ENCODE measurements around the gene VIPR1. TPM values are rescaled to one million over a fixed set of nuclear protein-coding genes. Genes with fewer than 3 reads are reported as not detected.

The VIPR1 gene
- total RNA-seq, 1 experiment from 2014 or later, result 9.4 TPM

DNA sequence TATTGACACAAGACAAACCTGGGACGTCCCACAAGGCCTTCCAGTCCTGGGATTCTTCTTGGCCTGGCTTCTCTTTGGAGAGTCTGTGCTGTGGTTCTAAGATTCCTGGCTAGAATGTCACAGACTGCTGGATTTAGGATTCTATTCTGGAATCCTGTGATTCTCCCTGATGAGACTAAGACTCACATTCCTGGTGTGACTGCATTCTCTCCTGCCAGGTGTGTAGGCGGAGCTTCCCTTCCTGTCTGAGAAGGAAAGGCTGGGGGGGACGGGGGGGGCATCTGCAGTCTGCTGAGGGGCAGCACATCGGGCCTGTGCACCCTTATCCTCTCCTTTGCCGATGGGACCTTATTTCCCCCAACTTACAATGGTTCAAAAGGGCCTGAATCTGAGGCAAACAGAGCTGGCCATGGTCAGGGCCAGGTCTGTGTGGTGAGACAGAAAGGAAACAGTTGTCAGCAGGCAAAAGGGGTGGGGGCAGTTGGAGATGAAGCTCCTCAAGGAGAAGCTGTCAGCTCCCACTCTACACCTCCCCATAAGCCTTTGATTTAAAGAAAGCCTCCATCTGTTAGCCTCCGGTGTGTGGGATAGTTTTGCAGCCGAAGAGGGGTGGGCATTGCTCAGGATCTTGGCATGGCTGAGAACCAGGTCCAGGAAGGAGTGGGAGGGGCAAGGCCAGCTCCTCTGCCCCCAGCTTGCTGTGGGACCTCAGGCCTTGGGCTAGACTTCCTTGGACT, 30.9 kb downstream of the VIPR1 start (continued):
- TF ChIP-seq, protein P1, sequence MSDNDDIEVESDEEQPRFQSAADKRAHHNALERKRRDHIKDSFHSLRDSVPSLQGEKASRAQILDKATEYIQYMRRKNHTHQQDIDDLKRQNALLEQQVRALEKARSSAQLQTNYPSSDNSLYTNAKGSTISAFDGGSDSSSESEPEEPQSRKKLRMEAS (CRISPR knock-in tag; IDR thresholded peaks at IDR 0.05), result no peak
- no peak for TF ChIP-seq ZNF423 (CRISPR knock-in tag; IDR thresholded peaks at IDR 0.05)

DNA sequence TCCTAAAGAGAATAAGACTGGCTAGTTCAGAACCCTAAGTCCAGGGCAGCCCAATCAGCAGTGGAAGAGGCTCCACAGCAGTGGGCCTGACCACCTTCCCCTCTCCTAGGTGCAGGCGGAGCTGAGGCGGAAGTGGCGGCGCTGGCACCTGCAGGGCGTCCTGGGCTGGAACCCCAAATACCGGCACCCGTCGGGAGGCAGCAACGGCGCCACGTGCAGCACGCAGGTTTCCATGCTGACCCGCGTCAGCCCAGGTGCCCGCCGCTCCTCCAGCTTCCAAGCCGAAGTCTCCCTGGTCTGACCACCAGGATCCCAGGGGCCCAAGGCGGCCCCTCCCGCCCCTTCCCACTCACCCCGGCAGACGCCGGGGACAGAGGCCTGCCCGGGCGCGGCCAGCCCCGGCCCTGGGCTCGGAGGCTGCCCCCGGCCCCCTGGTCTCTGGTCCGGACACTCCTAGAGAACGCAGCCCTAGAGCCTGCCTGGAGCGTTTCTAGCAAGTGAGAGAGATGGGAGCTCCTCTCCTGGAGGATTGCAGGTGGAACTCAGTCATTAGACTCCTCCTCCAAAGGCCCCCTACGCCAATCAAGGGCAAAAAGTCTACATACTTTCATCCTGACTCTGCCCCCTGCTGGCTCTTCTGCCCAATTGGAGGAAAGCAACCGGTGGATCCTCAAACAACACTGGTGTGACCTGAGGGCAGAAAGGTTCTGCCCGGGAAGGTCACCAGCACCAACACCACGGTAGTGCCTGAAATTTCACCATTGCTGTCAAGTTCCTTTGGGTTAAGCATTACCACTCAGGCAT, 33.7 kb downstream of the VIPR1 start:
- CTCF ChIA-PET, result interaction anchor here (0.5 to 3.5 kb wide), 38 partner anchors 9 to 511 kb away, joined by 3 to 40 read pairs (median 5); partner anchors contain the start of genes SEC22C and VIPR1
- H3K4me3 Mint-ChIP-seq, result no peak overlapping the region
- TF ChIP-seq E2F5 (CRISPR knock-in tag; IDR thresholded peaks at IDR 0.05) (no peak), NFATC4 (CRISPR knock-in tag; IDR thresholded peaks at IDR 0.05) (no peak), ATF6 (CRISPR knock-in tag; IDR thresholded peaks at IDR 0.05) (no peak), ATF2 (CRISPR knock-in tag; IDR thresholded peaks at IDR 0.05; ENCODE audit: borderline replicate concordance, low read depth) (no peak), ZNF416 (CRISPR knock-in tag; IDR thresholded peaks at IDR 0.05) (no peak), RORB (CRISPR knock-in tag; IDR thresholded peaks at IDR 0.05) (no peak), ZBTB43 (CRISPR knock-in tag; IDR thresholded peaks at IDR 0.05) (no peak), PRDM15 (CRISPR knock-in tag; IDR thresholded peaks at IDR 0.05) (no peak), ESRRA (CRISPR knock-in tag; IDR thresholded peaks at IDR 0.05; ENCODE audit: borderline replicate concordance) (no peak), ZBTB21 (CRISPR knock-in tag; IDR thresholded peaks at IDR 0.05; ENCODE audit: borderline replicate concordance) (no peak), NR3C1 (CRISPR knock-in tag; conservative IDR thresholded peaks at IDR 0.05; ENCODE audit: low read depth) (no peak), ZNF425 (CRISPR knock-in tag; conservative IDR thresholded peaks at IDR 0.05) (no peak), RELA (CRISPR knock-in tag; IDR thresholded peaks at IDR 0.05; ENCODE audit: borderline replicate concordance) (no peak), ZNF219 (CRISPR knock-in tag; IDR thresholded peaks at IDR 0.05; ENCODE audit: borderline replicate concordance) (no peak), JAZF1 (CRISPR knock-in tag; IDR thresholded peaks at IDR 0.05) (no peak)
- TF ChIP-seq, protein P1 (CRISPR knock-in tag; IDR thresholded peaks at IDR 0.05), result no peak
- TF ChIP-seq, protein P2, sequence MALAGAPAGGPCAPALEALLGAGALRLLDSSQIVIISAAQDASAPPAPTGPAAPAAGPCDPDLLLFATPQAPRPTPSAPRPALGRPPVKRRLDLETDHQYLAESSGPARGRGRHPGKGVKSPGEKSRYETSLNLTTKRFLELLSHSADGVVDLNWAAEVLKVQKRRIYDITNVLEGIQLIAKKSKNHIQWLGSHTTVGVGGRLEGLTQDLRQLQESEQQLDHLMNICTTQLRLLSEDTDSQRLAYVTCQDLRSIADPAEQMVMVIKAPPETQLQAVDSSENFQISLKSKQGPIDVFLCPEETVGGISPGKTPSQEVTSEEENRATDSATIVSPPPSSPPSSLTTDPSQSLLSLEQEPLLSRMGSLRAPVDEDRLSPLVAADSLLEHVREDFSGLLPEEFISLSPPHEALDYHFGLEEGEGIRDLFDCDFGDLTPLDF (CRISPR knock-in tag; IDR thresholded peaks at IDR 0.05), result no peak
- peaks cover 30% of the 10 kb centered on the region for H3K4me1 Mint-ChIP-seq
- no peak overlapping the region for H3K27ac Mint-ChIP-seq
- no peaks in the 10 kb centered on the region for H3K36me3 Mint-ChIP-seq
- peak; percentile 78 for DNase-seq (ENCODE audit: low spot score)
- POLR2A ChIA-PET, result interaction anchor here (2.6 kb wide), 1 partner anchor 35 kb away, joined by 9 read pairs; the partner anchor contains the start of gene VIPR1
- H3K27me3 Mint-ChIP-seq (ENCODE audit: low read depth), result no peaks in the 10 kb centered on the region
- ATAC-seq, result peak; percentile 74
- no peaks in the 10 kb centered on the region for H3K9me3 Mint-ChIP-seq
